Raji (cell line): ENCODE data around the gene LDLRAD2.

Experiments
- POLR2A ChIP-seq: IDR thresholded peaks from 2 replicates; pipeline ENCODE4 v1.6.1; 2011; ENCODE audit warnings: low read depth, low read length, control low read depth; ENCODE audit not compliant: insufficient read depth

The LDLRAD2 gene

DNA sequence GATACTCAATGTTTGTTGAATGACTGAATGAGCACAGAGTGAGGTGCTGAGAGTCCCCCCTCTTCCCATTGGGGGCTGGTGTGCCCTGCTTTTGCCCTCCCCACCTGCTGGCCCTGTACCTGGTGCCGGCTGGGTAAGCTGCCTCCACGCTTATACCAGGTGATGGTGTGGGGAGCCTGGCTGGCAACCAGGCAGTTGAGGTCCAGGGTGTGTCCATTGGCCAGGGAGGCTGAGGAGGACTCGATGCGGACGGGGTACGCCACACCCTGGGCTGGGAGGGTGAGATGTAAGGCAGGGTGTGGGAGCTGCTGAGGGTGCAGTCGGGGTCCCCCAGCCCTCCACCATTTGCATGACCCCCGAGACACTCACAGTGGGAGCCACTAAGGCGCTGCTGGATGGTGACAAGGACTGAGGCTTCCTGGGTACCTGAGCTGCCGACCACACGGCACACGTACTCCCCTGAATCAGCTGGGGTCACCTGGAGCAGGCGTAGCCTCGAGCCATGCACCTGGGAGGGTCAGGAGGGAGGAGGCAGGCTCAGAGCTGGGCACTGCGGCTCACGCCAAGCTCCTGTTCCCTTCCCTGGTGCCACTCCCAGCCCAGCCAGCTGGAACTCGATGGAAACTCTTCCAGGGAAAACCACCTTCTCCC, 36.6 kb downstream of the LDLRAD2 start:
- TF ChIP-seq POLR2A: no peak

- TF ChIP-seq POLR2A: no peak
Measured at GRCh38 chr1:21849909-21850576, 38.0 kb downstream of the LDLRAD2 start.

- TF ChIP-seq POLR2A: no peak
Measured at GRCh38 chr1:21851430-21852250, 39.6 kb downstream of the LDLRAD2 start.

DNA sequence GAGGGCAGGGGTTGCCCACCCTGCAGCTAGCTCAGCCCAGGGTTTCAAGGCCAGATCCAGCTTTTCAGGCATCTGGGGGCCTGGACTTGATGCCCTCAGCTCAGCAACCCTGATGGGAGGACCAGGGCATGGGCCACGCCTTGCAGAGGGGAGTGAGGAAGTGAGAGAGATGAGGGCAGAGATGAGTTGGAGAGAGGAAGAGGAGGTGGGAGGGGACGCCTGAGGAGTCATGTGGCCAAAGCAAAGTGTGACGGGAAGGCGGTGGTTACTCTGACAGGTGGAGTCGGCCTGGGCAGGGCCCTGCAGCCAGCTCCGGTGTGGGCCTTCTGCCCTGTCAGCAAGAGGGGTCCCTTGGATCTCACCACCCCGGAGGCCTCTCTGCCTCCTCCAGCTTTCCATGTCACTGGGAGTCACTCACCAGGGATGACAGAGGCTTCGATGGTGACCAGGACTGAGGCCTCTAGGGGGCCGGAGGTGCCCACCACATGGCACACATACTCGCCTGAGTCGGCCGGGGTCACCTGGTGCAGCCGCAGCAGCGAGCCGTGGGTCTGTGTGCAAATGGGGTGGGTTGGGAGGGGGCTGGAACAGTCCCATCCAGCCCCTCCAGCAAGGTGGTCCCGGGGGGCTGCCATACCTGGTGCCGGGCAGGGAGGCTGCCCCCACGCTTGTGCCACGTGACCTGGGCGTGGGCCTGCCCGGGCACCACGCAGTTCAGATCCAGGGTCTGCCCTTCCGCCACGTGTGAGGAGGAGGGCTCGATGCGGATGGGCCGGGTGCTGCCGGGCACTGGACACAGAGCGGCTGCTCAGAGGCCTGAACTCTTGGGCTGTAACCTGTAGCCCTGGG, 40.4 kb downstream of the LDLRAD2 start:
- no peak for TF ChIP-seq POLR2A

- no peak for TF ChIP-seq POLR2A
Measured at GRCh38 chr1:21853131-21853427, 41.0 kb downstream of the LDLRAD2 start.

GRCh38 chr1:21854090-21854750, 42.2 kb downstream of the LDLRAD2 start:
- TF ChIP-seq POLR2A: no peak

DNA sequence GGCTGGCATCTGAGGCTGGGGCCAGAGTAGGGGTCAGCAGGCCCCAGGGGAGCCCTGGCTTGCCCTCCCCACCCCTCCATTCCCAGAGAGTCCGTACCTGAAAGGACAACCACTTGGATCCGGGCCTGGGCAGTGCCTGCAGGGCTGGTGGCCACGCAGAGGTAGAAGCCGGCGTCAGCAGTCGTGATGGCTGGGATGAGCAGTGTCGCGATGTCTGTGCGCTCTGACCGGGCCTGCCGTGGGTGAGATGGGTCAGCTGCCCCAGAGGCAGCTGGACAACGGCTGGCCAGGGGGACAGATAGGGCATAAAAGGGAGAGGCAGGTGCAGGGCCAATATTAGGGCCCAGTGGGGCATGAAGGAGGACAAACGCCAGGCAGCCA, 42.7 kb downstream of the LDLRAD2 start:
- TF ChIP-seq POLR2A: no peak

DNA sequence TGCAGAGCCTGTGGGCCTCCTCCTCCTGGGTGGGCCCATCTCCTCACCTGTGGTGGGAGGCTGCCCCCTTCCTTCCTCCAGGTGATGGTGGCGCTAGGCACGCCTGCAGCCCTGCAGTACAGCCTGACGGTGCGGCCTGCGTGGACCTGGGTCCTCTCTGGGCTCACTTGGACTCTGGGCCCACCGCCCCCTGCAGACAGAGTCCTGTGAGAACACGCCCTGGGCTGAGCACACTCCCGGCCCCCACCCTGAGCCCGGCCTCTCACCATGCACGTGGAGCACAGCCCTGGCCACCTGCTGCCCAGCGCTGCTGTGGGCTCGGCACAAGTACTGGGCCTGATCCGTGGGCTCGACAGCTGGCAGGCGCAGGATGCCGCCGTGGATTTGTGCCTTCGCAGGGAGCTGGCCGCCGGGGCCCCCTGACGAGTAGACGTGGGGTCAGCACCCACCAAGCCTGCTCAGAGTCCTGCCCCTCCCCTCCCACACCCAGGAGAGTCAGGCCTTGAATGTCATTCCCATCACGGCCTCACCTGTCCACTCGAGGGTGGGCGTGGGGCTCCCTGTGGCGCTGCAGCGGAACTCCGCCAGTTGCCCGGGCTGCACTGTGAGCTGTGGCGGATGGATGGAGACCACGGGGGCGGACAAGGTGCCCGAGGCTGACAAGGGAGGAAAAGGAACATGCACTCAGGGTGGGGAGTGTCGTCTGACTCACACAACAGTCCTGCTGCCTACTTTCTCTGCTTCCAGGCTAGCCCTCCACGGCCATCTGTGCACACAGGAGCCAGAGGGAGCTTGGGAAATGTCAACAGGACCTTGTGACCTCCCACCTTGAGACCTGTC, 43.4 kb downstream of the LDLRAD2 start:
- TF ChIP-seq POLR2A: no peak

- no peak for TF ChIP-seq POLR2A
Measured at GRCh38 chr1:21857142-21857839, 45.2 kb downstream of the LDLRAD2 start.

DNA sequence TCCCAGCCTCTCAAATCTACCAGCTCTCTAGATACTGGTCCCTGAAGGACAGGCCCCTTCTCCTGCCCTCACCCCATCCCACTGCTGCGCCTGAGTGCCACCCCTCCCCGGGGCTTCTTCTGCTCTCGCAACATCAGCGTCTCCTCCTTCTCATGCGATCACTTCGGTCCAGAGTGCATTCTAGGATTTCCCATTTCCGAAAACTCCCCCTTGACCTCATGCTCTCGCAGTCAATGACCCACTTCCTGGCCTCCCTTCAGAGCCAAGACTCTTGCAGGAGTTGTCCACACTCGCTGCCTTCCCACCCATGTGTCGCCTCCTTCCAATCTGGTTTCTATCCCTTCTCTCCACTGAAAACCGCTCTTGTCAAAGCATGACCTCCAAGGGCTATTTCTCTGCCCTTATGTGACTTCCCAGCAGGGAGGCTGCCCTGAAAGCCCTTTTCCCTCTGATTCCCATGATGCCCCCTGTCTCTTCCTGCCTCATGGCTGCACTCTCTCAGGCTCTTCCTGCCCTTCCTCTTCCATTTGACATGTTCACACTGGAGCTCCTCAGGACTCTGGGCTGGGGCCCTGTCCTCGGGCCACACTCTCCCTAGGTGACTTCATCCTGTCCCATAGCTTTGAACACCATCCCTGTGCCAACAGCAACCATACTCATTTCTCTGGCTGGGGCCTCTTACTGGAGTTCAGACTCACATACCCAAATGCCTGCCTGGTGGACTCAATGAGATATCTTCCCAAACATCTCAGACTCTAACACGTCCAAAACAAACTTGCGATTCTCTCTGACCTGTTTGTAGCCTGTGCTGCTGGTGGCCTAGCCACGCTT, 46.0 kb downstream of the LDLRAD2 start:
- no peak for TF ChIP-seq POLR2A

DNA sequence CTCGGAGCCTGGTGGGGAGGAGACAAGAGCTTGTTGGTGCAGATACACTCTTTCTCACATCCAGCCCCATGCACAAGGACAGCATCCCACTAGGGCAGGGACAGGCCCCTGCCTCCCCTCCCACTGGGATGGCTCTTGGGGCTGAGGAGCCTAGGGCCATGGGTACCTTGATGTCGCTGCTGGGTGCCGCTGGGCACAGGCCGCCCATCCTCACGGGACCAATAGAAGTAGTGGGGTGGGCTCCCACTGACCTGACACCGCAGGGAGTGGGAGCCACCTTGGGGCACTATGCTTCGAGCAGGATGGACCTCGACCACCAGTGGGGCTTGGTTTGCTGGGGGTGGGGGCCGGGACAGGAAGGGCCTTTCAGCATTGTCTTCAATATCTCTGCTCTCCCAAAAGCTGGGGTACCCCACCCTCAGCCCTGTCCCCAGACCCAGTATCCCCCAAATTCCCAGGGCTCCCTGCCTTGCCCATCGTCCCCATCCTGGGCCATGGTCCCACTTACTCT, 47.7 kb downstream of the LDLRAD2 start:
- TF ChIP-seq POLR2A: no peak

DNA sequence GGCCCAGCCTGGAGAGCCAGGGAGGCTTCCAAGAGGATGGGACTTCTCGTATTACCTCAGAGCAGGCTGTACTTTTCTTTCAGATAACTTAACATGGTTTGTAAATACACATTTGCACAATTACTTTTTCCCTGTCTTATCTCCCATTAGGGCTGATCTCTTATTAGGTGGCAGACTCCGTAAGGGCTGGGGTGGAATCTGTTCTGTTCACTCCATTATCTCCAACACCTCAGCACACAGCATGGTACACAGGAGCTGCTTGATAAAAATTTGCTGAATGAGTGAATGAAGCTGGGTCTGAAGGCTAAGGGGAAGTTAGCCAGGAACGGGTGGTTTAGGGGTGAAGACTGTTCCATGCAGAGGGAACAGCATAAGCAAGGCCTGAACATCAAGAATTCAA, 48.9 kb downstream of the LDLRAD2 start:
- no peak for TF ChIP-seq POLR2A

DNA sequence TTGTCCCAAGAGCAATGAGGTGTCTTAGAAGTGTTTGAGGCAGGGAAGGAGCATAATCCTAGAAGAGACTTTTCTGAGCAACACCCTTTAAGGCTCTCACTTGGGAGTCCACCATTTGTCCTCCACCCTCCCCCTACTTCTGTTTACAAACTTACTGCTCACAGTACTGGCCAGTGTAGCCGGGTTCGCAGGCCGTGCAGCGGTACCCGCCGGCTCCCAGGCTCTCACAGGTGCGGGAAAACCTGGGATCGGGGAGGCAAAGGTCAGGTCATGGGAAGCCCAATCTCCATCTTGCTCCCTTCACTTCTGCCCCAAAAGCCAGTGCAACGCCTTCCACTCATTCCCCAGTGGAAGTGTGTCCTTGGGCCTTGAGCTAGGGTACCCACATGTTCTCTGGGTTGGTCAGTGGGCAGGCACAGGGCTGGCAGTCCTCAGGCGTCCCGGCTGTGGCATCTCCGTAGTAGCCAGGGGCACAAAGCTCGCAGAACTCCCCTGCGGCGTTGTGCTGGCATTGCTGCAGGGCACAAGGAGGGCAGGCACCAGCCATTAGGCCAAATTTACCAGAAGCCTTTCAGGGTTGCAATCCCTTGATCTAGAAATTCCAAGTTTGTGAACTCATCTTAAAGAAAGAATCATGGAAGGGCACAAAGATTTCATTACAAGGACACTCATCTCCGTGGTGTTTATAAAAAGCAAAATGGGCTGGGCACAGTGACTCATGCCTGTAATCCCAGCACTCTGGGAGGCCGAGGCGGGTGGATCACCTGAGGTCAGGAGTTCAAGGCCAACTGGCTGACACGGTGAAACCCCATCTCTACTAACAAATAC, 49.8 kb downstream of the LDLRAD2 start:
- no peak for TF ChIP-seq POLR2A
